ENCODE results near the gene RNF224.

DNA sequence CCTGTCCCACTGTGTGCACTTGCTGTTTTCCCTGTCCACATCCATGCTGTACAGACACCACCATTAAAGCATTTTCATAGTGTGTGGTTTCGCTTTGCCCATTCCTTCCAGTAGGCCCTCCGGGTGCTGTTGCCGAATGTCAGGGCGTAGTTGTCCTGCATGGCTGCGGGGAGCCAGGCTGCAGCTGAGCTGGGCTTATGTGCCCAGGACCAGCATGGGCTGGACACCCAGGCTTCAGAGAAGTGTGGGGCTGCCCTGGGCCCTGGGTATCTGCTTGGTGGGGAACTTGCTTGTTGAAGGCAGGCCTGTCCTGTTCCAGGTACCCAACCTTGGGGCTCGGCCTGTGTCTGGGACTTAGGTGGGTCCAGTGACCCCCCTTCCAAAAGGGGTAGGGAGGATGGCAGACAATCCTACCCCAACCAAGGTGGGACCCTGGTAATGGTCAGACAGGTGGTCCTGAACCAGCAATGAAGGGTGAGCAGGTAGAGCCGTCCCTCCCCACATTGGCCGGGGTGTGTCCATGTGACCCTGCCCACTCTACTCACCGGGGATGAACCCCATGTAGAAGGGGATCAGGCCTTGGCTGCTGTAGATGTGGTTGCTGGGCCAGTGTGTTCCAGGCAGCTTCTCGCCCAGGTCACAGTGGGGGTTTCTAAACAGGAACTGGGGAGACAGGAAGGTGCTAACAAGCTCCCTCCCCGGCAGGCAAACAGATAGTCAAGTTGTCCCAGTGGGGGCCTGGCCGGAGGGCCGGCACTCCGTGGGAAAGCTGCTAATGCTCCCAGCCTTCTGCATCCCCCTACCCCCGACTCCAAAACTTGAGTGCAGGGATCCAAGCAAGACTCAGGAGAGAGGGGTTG is 16.6 kb downstream of the RNF224 start:
- TF ChIP-seq, protein P1, sequence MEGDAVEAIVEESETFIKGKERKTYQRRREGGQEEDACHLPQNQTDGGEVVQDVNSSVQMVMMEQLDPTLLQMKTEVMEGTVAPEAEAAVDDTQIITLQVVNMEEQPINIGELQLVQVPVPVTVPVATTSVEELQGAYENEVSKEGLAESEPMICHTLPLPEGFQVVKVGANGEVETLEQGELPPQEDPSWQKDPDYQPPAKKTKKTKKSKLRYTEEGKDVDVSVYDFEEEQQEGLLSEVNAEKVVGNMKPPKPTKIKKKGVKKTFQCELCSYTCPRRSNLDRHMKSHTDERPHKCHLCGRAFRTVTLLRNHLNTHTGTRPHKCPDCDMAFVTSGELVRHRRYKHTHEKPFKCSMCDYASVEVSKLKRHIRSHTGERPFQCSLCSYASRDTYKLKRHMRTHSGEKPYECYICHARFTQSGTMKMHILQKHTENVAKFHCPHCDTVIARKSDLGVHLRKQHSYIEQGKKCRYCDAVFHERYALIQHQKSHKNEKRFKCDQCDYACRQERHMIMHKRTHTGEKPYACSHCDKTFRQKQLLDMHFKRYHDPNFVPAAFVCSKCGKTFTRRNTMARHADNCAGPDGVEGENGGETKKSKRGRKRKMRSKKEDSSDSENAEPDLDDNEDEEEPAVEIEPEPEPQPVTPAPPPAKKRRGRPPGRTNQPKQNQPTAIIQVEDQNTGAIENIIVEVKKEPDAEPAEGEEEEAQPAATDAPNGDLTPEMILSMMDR (IDR thresholded peaks at IDR 0.05), result no peak
- TF ChIP-seq POLR2A (IDR thresholded peaks at IDR 0.05), result no peak
